IMR-90 (cell line): ENCODE data around the gene SPESP1. TPM values are rescaled to one million over a fixed set of nuclear protein-coding genes. Genes with fewer than 3 reads are reported as not detected.

Experiments
- ATAC-seq: fragments of 200-7000 bp; cut with Tn5 transposase; 2 replicates; pipeline ENCODE4 v1.9.1; 2020; ENCODE audit warnings: low read depth, mild to moderate bottlenecking, moderate library complexity
- BruUV-seq: library from RNA; stranded (reverse); fragments of 400-500 nt; replicated peaks from 2 replicates; lab custom pipeline; 2021; lab: Mats Ljungman, UMichigan
- CTCF ChIA-PET: fragments of 300-600 bp; formaldehyde crosslinking; extraction: SDS; loops from one replicate; lab custom pipeline; 2021; ENCODE audit warnings: antibody characterized with exemption; lab: Yijun Ruan, JAX
- POLR2A ChIA-PET: fragments of 300-600 bp; sonication (Branson Sonifier 250); formaldehyde crosslinking; loops from one replicate; lab custom pipeline; 2022; ENCODE audit warnings: antibody characterized with exemption; ENCODE audit not compliant: unreplicated experiment; lab: Charles Lee
- DNase-seq: peaks from one replicate; pipeline ENCODE4 v3.0.0; 2013
- H2AFZ ChIP-seq: replicated peaks from 2 replicates; pipeline ENCODE3; 2013; ENCODE audit warnings: low read length, mild to moderate bottlenecking; ENCODE audit not compliant: poor library complexity
- H2AK5ac ChIP-seq: 2 replicates; pipeline ENCODE4 v1.6.1; 2013; ENCODE audit warnings: low read depth, low read length, inconsistent platforms
- H2AK9ac ChIP-seq: replicated peaks from 2 replicates; pipeline ENCODE3; 2013; ENCODE audit warnings: mild to moderate bottlenecking, low read depth, low read length, moderate library complexity; ENCODE audit not compliant: poor library complexity
- H2BK120ac ChIP-seq: 2 replicates; pipeline ENCODE4 v1.6.1; 2013; ENCODE audit warnings: low read depth, low read length, inconsistent platforms
- H2BK15ac ChIP-seq: 3 replicates; pipeline ENCODE4 v1.6.1; 2013; ENCODE audit warnings: low read depth, low read length, inconsistent platforms
- H2BK20ac ChIP-seq: 2 replicates; pipeline ENCODE4 v1.6.1; 2013; ENCODE audit warnings: low read depth, mild to moderate bottlenecking, inconsistent platforms, low read length, moderate library complexity
- H2BK5ac ChIP-seq: 2 replicates; pipeline ENCODE4 v1.6.1; 2013; ENCODE audit warnings: mild to moderate bottlenecking, low read depth, low read length, inconsistent platforms; ENCODE audit not compliant: poor library complexity, severe bottlenecking
- H3K14ac ChIP-seq: replicated peaks from 2 replicates; pipeline ENCODE4 v1.6.1; 2013; ENCODE audit warnings: low read depth, low read length, inconsistent platforms
- H3K18ac ChIP-seq: 2 replicates; pipeline ENCODE4 v1.6.1; 2013; ENCODE audit warnings: low read depth, low read length, control low read depth
- H3K23ac ChIP-seq: 2 replicates; pipeline ENCODE4 v1.6.1; 2013; ENCODE audit warnings: low read depth, low read length, inconsistent platforms
- H3K27ac ChIP-seq: 2 replicates; pipeline ENCODE4 v1.5.1; 2013; ENCODE audit warnings: mild to moderate bottlenecking, control low read depth, low read length; ENCODE audit not compliant: insufficient read depth
- H3K27me3 ChIP-seq: 2 replicates; pipeline ENCODE4 v1.6.1; 2013; ENCODE audit warnings: low read length; ENCODE audit not compliant: control insufficient read depth, insufficient read depth
- H3K36me3 ChIP-seq: 2 replicates; pipeline ENCODE4 v1.6.1; 2013; ENCODE audit warnings: low read length, mixed read lengths; ENCODE audit not compliant: control insufficient read depth, insufficient read depth
- H3K4ac ChIP-seq: 2 replicates; pipeline ENCODE4 v1.6.1; 2013; ENCODE audit warnings: low read depth, low read length, inconsistent platforms
- H3K4me1 ChIP-seq: 2 replicates; pipeline ENCODE4 v1.6.1; 2013; ENCODE audit warnings: low read length, mixed read lengths; ENCODE audit not compliant: control insufficient read depth, insufficient read depth
- H3K4me2 ChIP-seq: 2 replicates; pipeline ENCODE4 v1.6.1; 2013; ENCODE audit warnings: low read depth, mild to moderate bottlenecking, control low read depth, low read length, moderate library complexity
- H3K4me3 ChIP-seq: 2 replicates; pipeline ENCODE4 v1.5.1; 2013; ENCODE audit warnings: low read depth, mild to moderate bottlenecking, control low read depth, low read length, moderate library complexity; ENCODE audit not compliant: insufficient read depth
- H3K56ac ChIP-seq: 2 replicates; pipeline ENCODE4 v1.6.1; 2013; ENCODE audit warnings: low read length, inconsistent platforms; ENCODE audit not compliant: insufficient read depth; ENCODE audit errors: extremely low read depth
- H3K79me1 ChIP-seq, 2 experiments: 2 replicates each; pipeline ENCODE4 v1.6.1; 2013; ENCODE audit warnings: low read length in 2 of 2, inconsistent platforms in 1 of 2, low read depth in 1 of 2
- H3K9ac ChIP-seq: 2 replicates; pipeline ENCODE4 v1.6.1; 2013; ENCODE audit warnings: low read depth, low read length, control low read depth
- H3K9me1 ChIP-seq: 2 replicates; pipeline ENCODE4 v1.6.1; 2013; ENCODE audit warnings: low read length, inconsistent platforms; ENCODE audit not compliant: insufficient read depth
- H3K9me3 ChIP-seq: 2 replicates; pipeline ENCODE4 v1.6.1; 2013; ENCODE audit warnings: low read length; ENCODE audit not compliant: control insufficient read depth, insufficient read depth
- H4K20me1 ChIP-seq: 2 replicates; pipeline ENCODE4 v1.6.1; 2013; ENCODE audit warnings: low read length, inconsistent platforms; ENCODE audit not compliant: insufficient read depth
- H4K5ac ChIP-seq: 2 replicates; pipeline ENCODE4 v1.6.1; 2013; ENCODE audit warnings: mild to moderate bottlenecking, low read depth, low read length, control low read depth
- H4K8ac ChIP-seq, 2 experiments: 2 replicates each; pipeline ENCODE4 v1.6.1; 2013; ENCODE audit warnings: low read depth in 2 of 2, low read length in 2 of 2, control low read depth in 1 of 2, inconsistent platforms in 1 of 2
- H4K91ac ChIP-seq: 2 replicates; pipeline ENCODE4 v1.6.1; 2013; ENCODE audit warnings: low read depth, low read length, inconsistent platforms; ENCODE audit not compliant: insufficient read depth
- RFX5 ChIP-seq: IDR thresholded peaks from 2 replicates; pipeline ENCODE4 v1.8.0; 2012; ENCODE audit warnings: low read depth, mild to moderate bottlenecking, low read length, moderate library complexity
- WGBS, 2 experiments: methylation state at CpG; one replicate each; pipeline versions ENCODE4 v1.1.5 to v1.1.7; 2013; ENCODE audit warnings: missing lambda C conversion rate in 2 of 2; ENCODE audit not compliant: insufficient read length in 1 of 2; ENCODE audit errors: extremely low coverage in 2 of 2; 5-methylcytosine and 5-hydroxymethylcytosine counted together
- dilution Hi-C: fragments of 300-500 bp; cut with HindIII; formaldehyde crosslinking; loops from one replicate; pipeline ENCODE4 v1.14.3; 2018; ENCODE audit warnings: low sequenced_read_pairs; ENCODE audit not compliant: unreplicated experiment
- in situ Hi-C: fragments of 300-500 bp; cut with MboI; formaldehyde crosslinking; loops from 3 replicates; pipeline ENCODE4 v1.14.3; 2019; ENCODE audit warnings: low sequenced_read_pairs, inconsistent platforms, mixed read lengths
- intact Hi-C: fragments of 100-400 bp; cut with micrococcal nuclease; formaldehyde crosslinking; loops from 2 replicates; pipeline ENCODE4 v1.10.0; 2022
- polyA plus RNA-seq, 3 experiments: library from polyadenylated mRNA; depleted of rRNA; stranded (reverse); fragments of >200 nt; gene quantifications; 2 replicates each; pipeline ENCODE4 v1.2.3, GENCODE V29; 2012; ENCODE audit warnings: low replicate concordance in 1 of 3
- total RNA-seq: library from RNA; depleted of rRNA; stranded (reverse); fragments of >200 nt; gene quantifications from 2 replicates; pipeline ENCODE4 v1.2.3, GENCODE V29; 2012

The SPESP1 gene
- total and polyA plus RNA-seq, 2 of the 4 experiments (the other 2 are of a cell fraction), result 2.9 to 3.0 TPM

DNA sequence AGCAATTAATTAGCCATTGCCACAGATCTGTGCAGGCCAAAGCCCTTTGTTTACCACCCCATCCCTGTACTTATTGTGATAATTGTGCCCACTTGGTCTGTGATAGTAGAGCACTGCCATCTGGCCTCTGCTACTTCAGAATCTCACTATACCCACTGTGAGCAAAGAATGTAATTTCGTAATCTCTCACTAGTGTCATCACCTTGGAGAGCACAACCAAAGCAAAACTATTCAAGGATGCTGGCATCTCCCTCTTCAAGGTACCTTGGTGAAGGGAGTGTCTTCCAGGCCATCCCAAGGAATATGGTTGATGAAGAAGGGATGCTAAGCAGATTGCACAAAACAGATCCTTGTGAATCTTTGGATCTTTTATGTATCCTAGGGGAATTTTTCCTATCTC lies 49.5 kb downstream of the SPESP1 start:
- H3K18ac ChIP-seq, result no peak overlapping the region
- DNase-seq (no peak), ATAC-seq (no peak)
- no peak overlapping the region for H2AFZ ChIP-seq
- H4K91ac ChIP-seq, result no peak overlapping the region
- H2BK20ac ChIP-seq, result no peak overlapping the region
- dilution Hi-C loops (no loop called here), intact Hi-C loops (no loop called here), in situ Hi-C loops (no loop called here)
- H2BK120ac ChIP-seq, result no peak overlapping the region
- peaks cover 15% of the 10 kb centered on the region for H3K27me3 ChIP-seq
- H3K36me3 ChIP-seq, result no peaks in the 10 kb centered on the region
- H3K4ac ChIP-seq, result no peak overlapping the region
- ChIA-PET CTCF (no interaction called here), POLR2A (no interaction called here)
- no peak overlapping the region for H3K4me2 ChIP-seq
- no peak overlapping the region for H3K9ac ChIP-seq
- no peaks in the 10 kb centered on the region for H3K79me1 ChIP-seq
- H3K14ac ChIP-seq, result no peak overlapping the region
- no peak overlapping the region for H2BK5ac ChIP-seq
- no peak overlapping the region for H2AK9ac ChIP-seq
- no peak overlapping the region for H3K23ac ChIP-seq
- H2AK5ac ChIP-seq, result no peak overlapping the region
- no peaks in the 10 kb centered on the region for H4K20me1 ChIP-seq
- 0 out of 2 replicates have a peak, but pooled peaks cover 2% of the 10 kb centered on the region for H3K9me3 ChIP-seq
- no peak overlapping the region for H3K4me3 ChIP-seq
- no TSS peak for BruUV-seq
- no peak overlapping the region for H3K27ac ChIP-seq
- H3K4me1 ChIP-seq, result no peaks in the 10 kb centered on the region
- WGBS, 2 experiments, result no CpG with 5 or more reads among the region's 1 CpG
- no peak overlapping the region for H3K56ac ChIP-seq
- no peak overlapping the region for H2BK15ac ChIP-seq
- no peak overlapping the region for H4K8ac ChIP-seq
- no peak overlapping the region for H4K5ac ChIP-seq
- TF ChIP-seq RFX5, result no peak
- no peaks in the 10 kb centered on the region for H3K9me1 ChIP-seq
